DLD1 (cell line): ENCODE data around the gene PIP5K1B.

Source experiments
- in situ Hi-C: cut with HindIII; loops from 2 replicates; pipeline ENCODE4 v1.10.0; 2017; ENCODE audit warnings: low sequenced_read_pairs

PIP5K1B gene

GRCh38 chr9:68895741-68896478 lies 190.9 kb downstream of the PIP5K1B start:
- in situ Hi-C loops: loop anchor here (25.0 kb wide), 1 partner anchor 91 kb away; no protein-coding TSS in a partner anchor

- in situ Hi-C loops: loop anchor here (25.0 kb wide), 1 partner anchor 91 kb away; no protein-coding TSS in a partner anchor
These were observed 191.4 kb downstream of the PIP5K1B start for GRCh38 chr9:68896486-68896885.

GRCh38 chr9:68897577-68898145 lies 192.6 kb downstream of the PIP5K1B start:
- in situ Hi-C loops: loop anchor here (25.0 kb wide), 1 partner anchor 90 kb away; no protein-coding TSS in a partner anchor

GRCh38 chr9:68898781-68899439 lies 193.9 kb downstream of the PIP5K1B start:
- in situ Hi-C loops: loop anchor here (25.0 kb wide), 1 partner anchor 88 kb away; no protein-coding TSS in a partner anchor

- in situ Hi-C loops: no loop called here
These were observed 199.4 kb downstream of the PIP5K1B start for GRCh38 chr9:68904454-68904853.

GRCh38 chr9:68905129-68905528 lies 200.1 kb downstream of the PIP5K1B start:
- in situ Hi-C loops: no loop called here

- in situ Hi-C loops: no loop called here
These were observed 202.9 kb downstream of the PIP5K1B start for GRCh38 chr9:68907910-68908309.

- in situ Hi-C loops: no loop called here
These were observed 207.5 kb downstream of the PIP5K1B start for GRCh38 chr9:68912561-68912960.

GRCh38 chr9:68913054-68913453 lies 208.0 kb downstream of the PIP5K1B start:
- in situ Hi-C loops: no loop called here

- in situ Hi-C loops: no loop called here
These were observed 209.7 kb downstream of the PIP5K1B start for GRCh38 chr9:68914751-68915150.

GRCh38 chr9:68919661-68920060 lies 214.6 kb downstream of the PIP5K1B start:
- in situ Hi-C loops: no loop called here

GRCh38 chr9:68920921-68921320 lies 215.9 kb downstream of the PIP5K1B start:
- in situ Hi-C loops: no loop called here

GRCh38 chr9:68923480-68923879 lies 218.4 kb downstream of the PIP5K1B start:
- in situ Hi-C loops: no loop called here

GRCh38 chr9:68925175-68925574 lies 220.1 kb downstream of the PIP5K1B start:
- in situ Hi-C loops: no loop called here

GRCh38 chr9:68927165-68927564 lies 222.1 kb downstream of the PIP5K1B start:
- in situ Hi-C loops: no loop called here

- in situ Hi-C loops: no loop called here
These were observed 226.8 kb downstream of the PIP5K1B start for GRCh38 chr9:68931821-68932220.

- in situ Hi-C loops: no loop called here
These were observed 227.4 kb downstream of the PIP5K1B start for GRCh38 chr9:68932458-68932857.

GRCh38 chr9:68933434-68934328 lies 228.6 kb downstream of the PIP5K1B start:
- in situ Hi-C loops: no loop called here

- in situ Hi-C loops: no loop called here
These were observed 229.2 kb downstream of the PIP5K1B start for GRCh38 chr9:68934329-68934644.

GRCh38 chr9:68940573-68940972 lies 235.5 kb downstream of the PIP5K1B start:
- in situ Hi-C loops: no loop called here
